Keratinocyte (primary cell): ENCODE data around the gene TCEANC. TPM values are rescaled to one million over a fixed set of nuclear protein-coding genes. Genes with fewer than 3 reads are reported as not detected.

ENCODE experiments used
- DNase-seq: peaks from one replicate; pipeline ENCODE4 v3.0.0-alpha.2; 2011; ENCODE audit warnings: low read depth, missing footprints, low spot score
- FAIRE-seq: peaks from 2 replicates; lab custom pipeline; 2011; peaks lifted over from hg19 to GRCh38; lab: Jason Lieb, UNC
- H2AFZ ChIP-seq: 2 replicates; pipeline ENCODE4 v1.6.0; 2012; ENCODE audit warnings: low read length, control low read depth, inconsistent platforms; ENCODE audit not compliant: control insufficient read depth
- H3K27ac ChIP-seq: 2 replicates; pipeline ENCODE4 v1.5.1; 2011; ENCODE audit warnings: low read length; ENCODE audit not compliant: control insufficient read depth, insufficient read depth
- H3K27me3 ChIP-seq: 3 replicates; pipeline ENCODE4 v1.6.0; 2011; ENCODE audit warnings: low read length; ENCODE audit not compliant: control insufficient read depth, insufficient read depth; ENCODE audit errors: extremely low read depth
- H3K36me3 ChIP-seq, 2 experiments: 2 replicates in 1 of 2; 3 replicates in 1 of 2; pipeline ENCODE4 v1.5.1; 2011; ENCODE audit warnings: low read length in 2 of 2, mild to moderate bottlenecking in 1 of 2; ENCODE audit not compliant: control insufficient read depth in 2 of 2, insufficient read depth in 2 of 2; ENCODE audit errors: extremely low read depth in 1 of 2
- H3K4me1 ChIP-seq: 3 replicates; pipeline ENCODE4 v1.5.1; 2011; ENCODE audit warnings: low read length; ENCODE audit not compliant: control insufficient read depth, insufficient read depth; ENCODE audit errors: extremely low read depth
- H3K4me2 ChIP-seq: 3 replicates; pipeline ENCODE4 v1.6.0; 2011; ENCODE audit warnings: low read depth, low read length; ENCODE audit not compliant: control insufficient read depth, insufficient read depth; ENCODE audit errors: extremely low read depth
- H3K4me3 ChIP-seq, 3 experiments: fragments of 200-600 bp in 1 of 3; sonication (generic) in 1 of 3; 2 replicates in 2 of 3; 3 replicates in 1 of 3; pipeline ENCODE4 v1.5.1; 2011 to 2016; ENCODE audit warnings: low read length in 3 of 3, mild to moderate bottlenecking in 3 of 3, control low read depth in 2 of 3, inconsistent platforms in 1 of 3, low read depth in 1 of 3, mixed read lengths in 1 of 3, mixed run types in 1 of 3, moderate library complexity in 1 of 3; ENCODE audit not compliant: control insufficient read depth in 2 of 3, insufficient read depth in 2 of 3; ENCODE audit errors: extremely low read depth in 1 of 3
- H3K79me2 ChIP-seq: 2 replicates; pipeline ENCODE4 v1.6.0; 2012; ENCODE audit warnings: low read length; ENCODE audit not compliant: control insufficient read depth, insufficient read depth
- H3K9ac ChIP-seq: 3 replicates; pipeline ENCODE4 v1.6.0; 2011; ENCODE audit warnings: low read length; ENCODE audit not compliant: control insufficient read depth, insufficient read depth; ENCODE audit errors: extremely low read depth
- H3K9me1 ChIP-seq: 3 replicates; pipeline ENCODE4 v1.6.0; 2011; ENCODE audit warnings: low read length; ENCODE audit not compliant: control insufficient read depth, insufficient read depth; ENCODE audit errors: extremely low read depth
- H3K9me3 ChIP-seq: 2 replicates; pipeline ENCODE4 v1.5.1; 2012; ENCODE audit warnings: low read depth, low read length; ENCODE audit not compliant: control insufficient read depth
- H4K20me1 ChIP-seq: 3 replicates; pipeline ENCODE4 v1.6.0; 2011; ENCODE audit warnings: low read length; ENCODE audit not compliant: control insufficient read depth, insufficient read depth; ENCODE audit errors: extremely low read depth
- EZH2 ChIP-seq: IDR thresholded peaks from one replicate; pipeline ENCODE4 v1.6.1; 2012; ENCODE audit warnings: inconsistent platforms, mild to moderate bottlenecking, low read length, moderate library complexity
- dilution Hi-C: fragments of 300-500 bp; cut with MboI; formaldehyde crosslinking; loops from one replicate; pipeline ENCODE4 v1.7.0; 2020; ENCODE audit warnings: low sequenced_read_pairs; ENCODE audit not compliant: extremely low pct_ligation_motif_present
- polyA plus RNA-seq, 5 experiments: library from polyadenylated mRNA; depleted of rRNA in 3 of 5; stranded (reverse) in 3 of 5; stranded (forward) in 1 of 5; unstranded in 1 of 5; fragments of >200 nt; gene quantifications; 1 replicate in 1 of 5; 2 replicates in 3 of 5; 3 replicates in 1 of 5; pipeline versions ENCODE4 v1.2.1 to v1.2.3, GENCODE V29; 2011 to 2012; ENCODE audit warnings: missing spikeins in 2 of 5, low read depth in 1 of 5, low replicate concordance in 1 of 5
- TF ChIP-seq, protein P1 (sequence below), 3 experiments: IDR thresholded peaks in 1 of 3; conservative IDR thresholded peaks in 1 of 3; optimal IDR thresholded peaks in 1 of 3; 2 replicates in 2 of 3; 3 replicates in 1 of 3; pipeline versions ENCODE3 to v1.5.1; 2011; ENCODE audit warnings: low read length in 3 of 3, mild to moderate bottlenecking in 3 of 3, moderate library complexity in 2 of 3, control low read depth in 1 of 3, inconsistent platforms in 1 of 3; ENCODE audit not compliant: insufficient read depth in 2 of 3; ENCODE audit errors: extremely low read depth in 1 of 3

Gene TCEANC
- polyA plus RNA-seq, 1 donor (not counting 4 experiments of a cell fraction or from before 2014, with no cell fraction given): 1.8 TPM

DNA sequence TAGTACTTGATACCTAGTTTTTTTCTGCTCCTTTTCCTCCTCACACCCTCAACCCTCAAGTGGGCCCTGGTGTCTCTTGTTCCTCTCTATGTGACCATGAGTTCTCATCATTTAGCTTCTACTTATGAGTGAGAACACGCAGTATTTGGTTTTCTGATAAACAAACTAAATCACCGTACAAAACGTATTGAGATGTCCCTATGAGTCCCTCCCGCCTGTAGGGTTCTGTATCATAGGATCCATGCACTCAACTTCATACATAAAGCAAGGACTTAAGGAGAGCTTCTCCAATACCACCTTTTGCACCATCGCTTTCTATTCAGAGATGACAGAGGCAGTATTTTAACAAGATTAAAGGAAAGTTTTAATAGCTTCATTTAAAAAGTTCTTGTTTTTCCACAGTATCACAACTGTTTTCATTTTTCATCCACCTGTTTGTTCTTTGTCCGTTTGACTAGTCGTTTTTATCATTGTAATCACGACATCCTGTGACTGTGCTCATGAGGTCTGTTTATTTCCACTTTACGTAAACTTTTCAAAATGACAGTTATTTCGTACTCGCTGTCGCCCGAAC lies 35.5 kb downstream of the TCEANC start:
- dilution Hi-C loops: no loop called here
- Histone ChIP-seq H3K4me3 (peak overlapping the region; percentile 72 to 89 (median 77)), H3K9me1 (no peaks in the 10 kb centered on the region), H3K27me3 (no peaks in the 10 kb centered on the region), H3K4me1 (peaks cover 35% of the 10 kb centered on the region), H3K9ac (peak overlapping the region; percentile 98), H3K9me3 (no peaks in the 10 kb centered on the region), H3K79me2 (peaks cover 22% of the 10 kb centered on the region), H3K27ac (peak overlapping the region; percentile 97), H3K36me3 (no peaks in the 10 kb centered on the region), H2AFZ (peak overlapping the region; percentile 73), H4K20me1 (no peaks in the 10 kb centered on the region), H3K4me2 (peak overlapping the region; percentile 86)
- no peak for TF ChIP-seq EZH2
- TF ChIP-seq, protein P1, sequence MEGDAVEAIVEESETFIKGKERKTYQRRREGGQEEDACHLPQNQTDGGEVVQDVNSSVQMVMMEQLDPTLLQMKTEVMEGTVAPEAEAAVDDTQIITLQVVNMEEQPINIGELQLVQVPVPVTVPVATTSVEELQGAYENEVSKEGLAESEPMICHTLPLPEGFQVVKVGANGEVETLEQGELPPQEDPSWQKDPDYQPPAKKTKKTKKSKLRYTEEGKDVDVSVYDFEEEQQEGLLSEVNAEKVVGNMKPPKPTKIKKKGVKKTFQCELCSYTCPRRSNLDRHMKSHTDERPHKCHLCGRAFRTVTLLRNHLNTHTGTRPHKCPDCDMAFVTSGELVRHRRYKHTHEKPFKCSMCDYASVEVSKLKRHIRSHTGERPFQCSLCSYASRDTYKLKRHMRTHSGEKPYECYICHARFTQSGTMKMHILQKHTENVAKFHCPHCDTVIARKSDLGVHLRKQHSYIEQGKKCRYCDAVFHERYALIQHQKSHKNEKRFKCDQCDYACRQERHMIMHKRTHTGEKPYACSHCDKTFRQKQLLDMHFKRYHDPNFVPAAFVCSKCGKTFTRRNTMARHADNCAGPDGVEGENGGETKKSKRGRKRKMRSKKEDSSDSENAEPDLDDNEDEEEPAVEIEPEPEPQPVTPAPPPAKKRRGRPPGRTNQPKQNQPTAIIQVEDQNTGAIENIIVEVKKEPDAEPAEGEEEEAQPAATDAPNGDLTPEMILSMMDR (optimal IDR thresholded peaks at IDR 0.05 in 1 of 3, IDR thresholded peaks at IDR 0.05 in 1 of 3, conservative IDR thresholded peaks at IDR 0.05 in 1 of 3; ENCODE audit: extremely low read depth in 1 of 3, insufficient read depth in 2 of 3, low read length in 3 of 3): no peak
- no peak for FAIRE-seq
- no peak for DNase-seq

DNA sequence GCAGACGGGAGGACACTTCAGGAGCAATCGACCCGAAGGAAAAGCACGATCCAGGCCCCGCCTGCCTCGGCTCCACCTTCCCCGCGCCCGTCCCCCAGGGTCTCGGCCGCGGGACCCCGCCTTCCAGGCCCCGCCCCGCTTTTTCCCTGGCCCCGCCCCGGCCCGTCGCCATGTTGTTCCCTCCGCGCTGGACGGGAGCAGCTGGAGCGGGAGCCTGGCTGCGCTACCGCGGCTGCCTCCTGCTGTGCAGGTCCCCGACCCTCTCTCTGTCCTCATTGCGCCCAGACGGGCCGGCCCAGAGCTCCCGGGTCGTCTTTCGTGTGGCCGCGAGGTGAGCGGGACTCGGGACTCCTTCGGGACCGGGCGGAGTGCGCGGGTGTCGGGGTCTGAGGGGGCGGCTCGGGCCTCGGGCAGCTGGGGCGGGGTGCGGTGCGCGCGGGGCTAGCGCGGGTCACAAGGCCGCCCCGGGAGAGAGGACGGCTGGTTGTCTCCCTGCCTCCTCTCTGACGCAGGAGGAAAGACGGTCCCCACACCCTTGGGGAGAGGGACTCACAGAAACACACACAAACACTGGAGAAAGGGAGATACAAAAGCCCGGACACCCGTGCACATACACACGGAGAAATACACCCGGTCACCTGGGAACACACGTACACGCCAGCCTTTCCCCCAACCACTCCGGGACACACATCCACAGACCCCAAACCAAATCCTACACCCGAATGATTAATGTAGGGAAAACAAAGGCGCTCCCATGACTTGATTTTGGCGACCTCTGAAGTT lies 36.2 kb downstream of the TCEANC start, which contains the start of gene RAB9A:
Gene RAB9A (plus strand): TSS at position 171 of the 783 bp plus-strand sequence. CDS start 19,619 bp downstream, outside the sequence.
- FAIRE-seq: no peak
- H4K20me1 ChIP-seq: no peaks in the 10 kb centered on the region
- peak within 1 kb of the TSS; percentile 98 for H3K9ac ChIP-seq
- H3K27ac ChIP-seq: peak within 1 kb of the TSS; percentile 97
- H3K4me1 ChIP-seq: peaks cover 41% of the 10 kb centered on the region
- dilution Hi-C loops: no loop called here
- no peaks in the 10 kb centered on the region for H3K9me3 ChIP-seq
- DNase-seq: no peak
- peak within 1 kb of the TSS; percentile 82 for H2AFZ ChIP-seq
- peak within 1 kb of the TSS; percentile 72 to 89 (median 77) for H3K4me3 ChIP-seq
- peak within 1 kb of the TSS; percentile 86 for H3K4me2 ChIP-seq
- no peaks in the 10 kb centered on the region for H3K9me1 ChIP-seq
- peaks cover 25% of the 10 kb centered on the region for H3K79me2 ChIP-seq
- no peaks in the 10 kb centered on the region for H3K27me3 ChIP-seq
- TF ChIP-seq, protein P1 (optimal IDR thresholded peaks at IDR 0.05 in 1 of 3, IDR thresholded peaks at IDR 0.05 in 1 of 3, conservative IDR thresholded peaks at IDR 0.05 in 1 of 3; ENCODE audit: extremely low read depth in 1 of 3, insufficient read depth in 2 of 3, low read length in 3 of 3): no peak
- no peak for TF ChIP-seq EZH2
- H3K36me3 ChIP-seq: no peaks in the 10 kb centered on the region
